ENCODE measurements around the gene TMEM123.

The TMEM123 gene

DNA sequence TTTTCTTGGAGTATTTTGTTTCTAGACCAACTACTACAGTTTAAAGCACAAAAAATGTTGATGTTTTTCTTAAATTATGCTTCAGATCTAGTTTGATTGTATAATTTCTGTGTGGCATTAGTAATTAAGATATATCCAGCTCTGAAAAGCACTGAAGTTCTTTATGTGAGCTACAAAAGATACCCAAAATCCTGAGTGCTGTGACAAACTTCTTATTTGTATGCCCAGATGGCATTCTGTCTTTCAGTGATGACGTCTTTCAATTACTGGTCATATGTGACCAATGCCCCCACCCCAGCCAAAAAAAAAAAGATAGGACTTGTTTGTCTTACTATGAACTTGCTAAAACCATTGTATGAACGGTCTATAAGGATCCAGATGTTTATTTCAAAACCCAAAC, 54.3 kb downstream of the TMEM123 start:
- no peak for TF ChIP-seq EZH2 (IDR thresholded peaks at IDR 0.05; ENCODE audit: borderline replicate concordance, low read length)
- no peak for TF ChIP-seq CTCF (IDR thresholded peaks at IDR 0.05; ENCODE audit: low read length)
- Histone ChIP-seq H3F3A (ENCODE audit: insufficient read depth, low read length) (peaks cover 6% of the 10 kb centered on the region; the same call in 1 of the 2 replicates), H2AFZ (ENCODE audit: low read length) (no peak overlapping the region), H3K79me2 (ENCODE audit: insufficient read depth, low read length) (no peaks in the 10 kb centered on the region), H3K9me2 (ENCODE audit: low read depth, low read length) (no peaks in the 10 kb centered on the region), H3K4me3 (ENCODE audit: low read depth, low read length, poor library complexity, severe bottlenecking) (no peak overlapping the region), H3K27me3 (ENCODE audit: insufficient read depth, low read length) (no peaks in the 10 kb centered on the region), H3K4me2 (ENCODE audit: low read length) (no peak overlapping the region), H3K9me3 (ENCODE audit: low read length) (no peaks in the 10 kb centered on the region), H4K20me1 (ENCODE audit: insufficient read depth, low read length) (no peaks in the 10 kb centered on the region), H3K4me1 (ENCODE audit: insufficient read depth, low read length, severe bottlenecking) (peaks cover 37% of the 10 kb centered on the region), H3K36me3 (ENCODE audit: insufficient read depth, low read length) (peaks cover 94% of the 10 kb centered on the region), H3K9ac (ENCODE audit: low read length) (no peak overlapping the region), H3K27ac (ENCODE audit: low read depth, low read length, poor library complexity, severe bottlenecking) (no peak overlapping the region)

DNA sequence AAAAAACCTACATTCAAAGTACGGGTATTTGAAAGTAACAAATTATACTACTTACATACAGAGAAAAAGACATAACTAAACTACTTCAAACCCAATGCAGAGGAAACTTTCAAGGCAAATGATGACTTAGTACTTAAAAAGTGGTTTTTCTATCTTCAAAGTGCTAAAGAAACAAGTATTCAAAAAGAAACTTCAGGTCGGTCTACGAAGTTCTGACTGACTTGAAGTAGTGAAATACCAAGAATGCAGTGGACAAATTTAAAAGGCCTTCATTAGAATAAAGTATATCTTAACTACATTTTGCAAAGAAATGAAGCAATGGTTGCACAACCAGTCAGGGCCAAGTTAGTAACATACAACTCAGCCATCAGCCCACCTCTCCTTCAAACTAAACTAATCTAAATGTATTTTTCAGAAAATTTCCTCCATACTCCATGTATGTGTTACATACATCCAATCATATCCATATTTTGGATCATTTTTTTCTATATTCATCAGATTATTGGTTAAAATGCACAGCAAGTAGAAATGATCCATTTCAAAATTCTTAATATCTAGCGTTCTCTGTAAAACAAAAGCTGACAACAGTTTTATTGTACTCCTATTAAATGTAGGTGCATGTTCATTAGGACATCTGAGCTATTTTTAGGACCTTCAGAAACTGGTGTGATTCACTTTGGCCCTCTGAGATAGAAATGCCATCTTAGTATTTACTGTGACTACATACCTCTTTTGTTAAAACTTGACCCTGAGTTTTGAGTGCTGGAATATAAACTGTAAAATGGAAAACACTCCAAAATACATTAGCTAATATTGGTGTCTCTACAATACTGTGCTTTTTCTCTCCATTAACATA, 55.6 kb downstream of the TMEM123 start:
- Histone ChIP-seq H3K9ac (ENCODE audit: low read length) (no peak overlapping the region), H2AFZ (ENCODE audit: low read length) (no peak overlapping the region), H3K4me1 (ENCODE audit: insufficient read depth, low read length, severe bottlenecking) (peaks cover 40% of the 10 kb centered on the region), H3K36me3 (ENCODE audit: insufficient read depth, low read length) (peaks cover 85% of the 10 kb centered on the region), H4K20me1 (ENCODE audit: insufficient read depth, low read length) (no peaks in the 10 kb centered on the region), H3K9me2 (ENCODE audit: low read depth, low read length) (no peaks in the 10 kb centered on the region), H3K4me2 (ENCODE audit: low read length) (no peak overlapping the region), H3F3A (ENCODE audit: insufficient read depth, low read length) (no peaks in the 10 kb centered on the region), H3K79me2 (ENCODE audit: insufficient read depth, low read length) (no peaks in the 10 kb centered on the region), H3K4me3 (ENCODE audit: low read depth, low read length, poor library complexity, severe bottlenecking) (no peak overlapping the region), H3K27me3 (ENCODE audit: insufficient read depth, low read length) (no peaks in the 10 kb centered on the region), H3K9me3 (ENCODE audit: low read length) (no peaks in the 10 kb centered on the region), H3K27ac (ENCODE audit: low read depth, low read length, poor library complexity, severe bottlenecking) (peak overlapping the region; percentile 6)
- TF ChIP-seq CTCF (IDR thresholded peaks at IDR 0.05; ENCODE audit: low read length): no peak
- TF ChIP-seq EZH2 (IDR thresholded peaks at IDR 0.05; ENCODE audit: borderline replicate concordance, low read length): no peak

- H3K27ac ChIP-seq (ENCODE audit: low read depth, low read length, poor library complexity, severe bottlenecking): peak overlapping the region; percentile 48
- TF ChIP-seq CTCF (IDR thresholded peaks at IDR 0.05; ENCODE audit: low read length) (no peak), EZH2 (IDR thresholded peaks at IDR 0.05; ENCODE audit: borderline replicate concordance, low read length) (no peak)
- no peak overlapping the region for H3K9ac ChIP-seq (ENCODE audit: low read length)
- H3K4me2 ChIP-seq (ENCODE audit: low read length): no peak overlapping the region
- H3K4me1 ChIP-seq (ENCODE audit: insufficient read depth, low read length, severe bottlenecking): peaks cover 40% of the 10 kb centered on the region
- no peaks in the 10 kb centered on the region for H3K9me3 ChIP-seq (ENCODE audit: low read length)
- H4K20me1 ChIP-seq (ENCODE audit: insufficient read depth, low read length): no peaks in the 10 kb centered on the region
- no peaks in the 10 kb centered on the region for H3K9me2 ChIP-seq (ENCODE audit: low read depth, low read length)
- H3K4me3 ChIP-seq (ENCODE audit: low read depth, low read length, poor library complexity, severe bottlenecking): no peak overlapping the region
- no peaks in the 10 kb centered on the region for H3K79me2 ChIP-seq (ENCODE audit: insufficient read depth, low read length)
- H3K27me3 ChIP-seq (ENCODE audit: insufficient read depth, low read length): no peaks in the 10 kb centered on the region
- peaks cover 75% of the 10 kb centered on the region for H3K36me3 ChIP-seq (ENCODE audit: insufficient read depth, low read length)
- no peaks in the 10 kb centered on the region for H3F3A ChIP-seq (ENCODE audit: insufficient read depth, low read length)
- H2AFZ ChIP-seq (ENCODE audit: low read length): no peak overlapping the region
Observed at GRCh38 chr11:102395720-102396393, 56.7 kb downstream of the TMEM123 start.

Data from OCI-LY1 (cell line).